SW 1271 (cell line): ENCODE measurements around the gene NAP1L2.
"Not testable (repeated sequence)": the region's sequence is repeated elsewhere in the genome, so short reads cannot be mapped to it uniquely, and the experiment has no call there.

Source experiments
- DNase-seq, 2 experiments: peaks; one replicate each; lab custom pipeline; 2025; lab: John Stamatoyannopoulos, UW

NAP1L2 gene, protein sequence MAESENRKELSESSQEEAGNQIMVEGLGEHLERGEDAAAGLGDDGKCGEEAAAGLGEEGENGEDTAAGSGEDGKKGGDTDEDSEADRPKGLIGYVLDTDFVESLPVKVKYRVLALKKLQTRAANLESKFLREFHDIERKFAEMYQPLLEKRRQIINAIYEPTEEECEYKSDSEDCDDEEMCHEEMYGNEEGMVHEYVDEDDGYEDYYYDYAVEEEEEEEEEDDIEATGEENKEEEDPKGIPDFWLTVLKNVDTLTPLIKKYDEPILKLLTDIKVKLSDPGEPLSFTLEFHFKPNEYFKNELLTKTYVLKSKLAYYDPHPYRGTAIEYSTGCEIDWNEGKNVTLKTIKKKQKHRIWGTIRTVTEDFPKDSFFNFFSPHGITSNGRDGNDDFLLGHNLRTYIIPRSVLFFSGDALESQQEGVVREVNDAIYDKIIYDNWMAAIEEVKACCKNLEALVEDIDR

DNA sequence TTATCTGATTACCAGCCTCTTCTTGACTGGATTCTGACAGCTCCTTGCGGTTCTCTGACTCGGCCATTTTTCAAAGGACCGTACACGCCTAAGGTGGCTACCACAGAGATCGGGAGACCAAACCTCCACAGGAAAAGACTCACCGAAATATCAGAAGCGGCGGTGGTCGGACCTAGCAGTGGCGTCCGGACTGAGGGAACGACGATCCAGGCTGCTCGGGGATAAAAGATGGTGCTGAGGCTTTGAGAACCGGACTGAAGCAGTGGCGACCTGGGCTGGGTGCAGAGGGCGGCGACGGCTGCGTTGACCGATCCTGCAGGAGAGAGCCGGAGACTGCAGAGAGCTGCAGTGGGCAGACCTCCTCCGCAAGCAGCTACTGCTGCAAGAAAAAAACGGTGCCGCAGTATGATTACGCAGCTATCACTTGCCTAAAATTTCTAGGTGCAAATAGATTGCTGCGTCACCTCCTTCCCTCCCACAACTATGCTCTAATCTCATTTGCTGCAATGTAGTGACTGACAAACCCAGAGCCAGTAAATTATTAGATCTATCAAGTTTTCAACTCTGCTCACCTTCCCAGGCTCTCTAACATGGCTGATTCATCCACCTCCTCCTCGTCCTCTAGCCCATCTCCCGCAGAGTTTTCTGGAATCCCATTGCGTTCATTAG is at the start of gene NAP1L2:
NAP1L2 (minus strand) TSS at position 426 of the 669 bp plus-strand sequence; CDS start at position 67, 359 bp downstream.
- DNase-seq = peak; percentile 1 to 66

DNA sequence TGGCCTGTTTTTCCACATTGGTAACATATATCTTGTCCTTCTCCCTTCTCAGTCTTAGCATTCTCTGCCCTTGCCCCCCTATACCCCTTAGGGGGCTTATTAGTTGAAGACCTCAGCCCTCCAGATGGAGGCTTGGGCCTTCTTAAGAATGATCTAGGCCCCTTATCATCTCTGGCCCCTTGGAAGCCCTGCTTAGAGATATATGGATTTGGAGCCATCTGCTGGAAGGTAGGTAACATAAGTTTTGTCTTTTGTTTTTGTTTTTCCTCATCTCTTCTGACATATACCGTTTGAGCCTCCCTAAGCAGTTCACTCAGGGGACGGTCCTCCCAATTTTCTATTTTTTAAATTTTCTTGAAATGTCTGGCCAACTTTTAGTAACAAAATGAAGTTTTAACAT is 48.3 kb upstream of the NAP1L2 start:
- DNase-seq = peak in 1 of 2 experiments; percentile 2

DNA sequence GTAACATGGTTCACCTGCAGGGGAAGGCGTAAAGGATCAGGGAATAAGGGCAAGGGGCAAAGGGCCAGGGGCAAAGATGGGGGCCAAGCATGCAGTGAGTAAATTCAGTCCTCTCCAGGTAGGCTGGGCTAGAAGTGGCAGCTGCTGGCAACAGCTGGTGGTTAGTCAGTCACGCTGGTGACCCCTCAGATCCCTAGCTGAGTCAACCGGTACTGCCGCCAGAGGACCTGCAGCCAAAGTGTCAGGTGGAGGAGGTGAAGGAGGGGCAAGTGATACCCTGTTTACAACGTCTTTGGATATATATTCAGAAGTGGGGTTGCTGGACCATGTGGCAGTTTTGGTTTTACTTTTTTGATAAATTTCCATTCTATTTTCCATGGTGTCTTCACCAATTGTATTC is 24.6 kb upstream of the NAP1L2 start:
- no peak for DNase-seq

DNA sequence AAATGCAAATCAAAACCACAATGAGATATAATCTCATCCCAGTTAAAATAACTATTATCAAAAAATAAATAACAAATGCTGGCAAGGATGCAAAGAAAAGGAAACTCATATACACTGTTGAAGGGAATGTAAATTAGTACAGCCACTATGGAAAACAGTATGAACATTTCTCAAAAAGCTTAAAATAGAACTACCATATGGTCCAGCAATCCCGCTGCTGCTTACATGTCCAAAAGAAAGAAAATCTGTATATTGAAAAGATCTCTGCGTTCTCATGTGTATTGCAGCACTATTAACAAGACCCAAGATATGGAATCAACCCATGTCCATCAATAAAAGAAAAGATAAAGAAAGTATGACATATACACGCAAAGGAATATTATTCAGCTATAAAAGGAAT is 3.0 kb upstream of the NAP1L2 start:
- no peak for DNase-seq

DNA sequence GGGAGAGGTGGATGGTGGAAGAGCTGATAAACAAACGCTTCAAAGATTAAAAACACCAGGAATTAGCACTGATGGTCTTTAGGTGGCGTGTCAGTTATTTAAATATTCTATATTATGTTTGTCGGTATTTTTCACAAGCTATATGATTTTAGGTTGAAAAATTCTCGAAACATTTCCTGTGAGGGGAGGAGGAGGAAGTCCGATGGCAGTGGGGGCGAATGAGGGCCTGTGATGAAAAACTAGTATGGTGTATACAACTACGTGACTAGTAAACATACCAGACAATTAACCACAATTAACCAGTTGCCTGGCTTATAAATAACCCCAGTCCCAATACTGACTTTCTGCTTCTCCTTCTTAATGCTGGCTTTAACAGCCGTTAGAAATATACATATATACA is 595 bp upstream of the NAP1L2 start:
- DNase-seq = no peak

DNA sequence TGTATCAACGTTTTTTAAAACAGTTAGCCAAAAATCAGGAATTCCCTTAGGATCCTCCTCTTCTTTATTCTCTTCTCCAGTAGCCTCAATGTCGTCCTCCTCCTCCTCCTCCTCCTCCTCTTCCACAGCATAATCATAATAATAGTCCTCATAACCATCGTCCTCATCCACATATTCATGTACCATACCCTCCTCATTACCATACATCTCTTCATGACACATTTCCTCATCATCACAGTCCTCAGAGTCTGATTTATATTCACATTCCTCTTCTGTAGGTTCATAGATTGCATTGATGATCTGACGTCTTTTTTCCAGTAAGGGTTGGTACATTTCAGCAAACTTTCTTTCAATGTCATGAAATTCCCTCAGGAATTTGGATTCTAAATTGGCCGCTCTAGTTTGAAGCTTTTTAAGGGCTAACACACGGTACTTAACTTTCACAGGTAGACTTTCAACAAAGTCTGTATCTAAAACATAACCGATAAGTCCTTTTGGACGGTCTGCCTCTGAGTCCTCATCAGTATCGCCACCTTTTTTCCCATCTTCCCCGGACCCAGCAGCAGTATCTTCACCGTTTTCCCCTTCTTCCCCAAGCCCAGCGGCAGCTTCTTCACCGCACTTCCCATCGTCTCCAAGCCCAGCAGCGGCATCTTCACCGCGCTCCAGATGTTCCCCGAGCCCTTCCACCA is 771 bp downstream of the NAP1L2 start:
- DNase-seq = no peak

DNA sequence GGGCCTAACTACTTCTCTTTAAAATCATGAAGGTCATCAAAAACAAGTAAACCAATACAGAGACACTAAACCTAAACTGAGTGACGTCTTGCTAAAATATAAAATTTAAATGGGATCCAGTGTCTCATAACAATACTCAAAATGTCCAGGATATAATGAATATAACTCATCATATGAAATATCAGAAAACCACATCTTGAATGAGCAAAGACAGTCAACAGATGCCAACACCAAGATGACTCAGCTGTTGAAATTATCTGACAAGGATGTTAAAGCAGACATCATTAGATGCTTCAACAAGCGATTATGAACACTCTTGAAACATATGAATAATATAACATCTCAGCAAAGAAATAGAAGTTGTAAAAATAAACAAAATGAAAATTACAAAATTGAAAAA is 8.3 kb downstream of the NAP1L2 start:
- DNase-seq = no peak

DNA sequence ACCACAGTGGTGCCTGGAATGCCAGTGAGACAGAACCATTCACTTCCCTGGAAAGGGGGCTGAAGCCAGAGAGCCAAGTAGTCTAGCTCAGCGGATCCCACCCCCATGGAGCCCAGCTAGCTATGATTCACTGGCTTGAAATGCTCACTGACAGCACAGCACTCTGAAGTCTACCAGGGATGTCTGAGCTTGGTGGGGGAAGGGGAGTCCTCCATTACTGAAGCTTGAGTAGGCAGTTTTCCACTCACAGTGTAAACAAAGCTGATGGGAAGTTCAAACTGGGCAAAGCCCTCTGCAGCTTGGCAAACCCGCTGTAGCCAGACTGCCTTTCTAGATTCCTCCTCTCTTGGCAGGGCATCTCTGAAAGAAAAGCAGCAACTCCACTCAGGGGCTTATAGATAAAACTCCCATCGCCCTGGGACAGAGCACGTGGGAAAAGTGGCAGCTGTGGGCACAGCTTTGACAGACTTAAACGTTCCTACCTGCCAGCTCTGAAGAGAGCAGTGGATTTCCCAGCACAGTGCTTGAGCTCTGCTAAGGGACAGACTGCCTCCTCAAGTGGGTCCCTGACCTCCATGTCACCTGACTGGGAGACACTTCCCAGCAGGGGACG is 32.0 kb downstream of the NAP1L2 start:
- no peak for DNase-seq

DNA sequence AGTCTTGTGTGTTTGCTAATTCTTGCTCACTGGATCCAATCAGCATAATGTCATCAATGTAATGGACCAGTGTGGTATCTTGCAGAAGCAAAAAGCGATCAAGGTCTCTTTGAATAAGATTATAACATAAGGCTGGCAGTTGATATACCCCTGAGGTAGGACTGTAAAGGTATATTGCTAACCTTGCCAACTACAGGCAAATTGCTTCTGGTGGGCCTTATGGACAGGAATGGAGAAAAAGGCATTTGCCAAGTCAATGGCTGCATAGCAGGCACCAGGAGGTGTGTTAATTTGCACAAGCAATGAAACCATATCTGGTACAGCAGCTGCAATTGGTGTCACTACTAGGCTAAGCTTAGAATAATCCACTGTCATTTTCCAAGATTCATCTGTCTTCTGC is 45.7 kb downstream of the NAP1L2 start:
- not testable (repeated sequence) for DNase-seq
